HCT116 (cell line): ENCODE measurements around the gene PCMTD2. TPM values are rescaled to one million over a fixed set of nuclear protein-coding genes. Genes with fewer than 3 reads are reported as not detected.

Source experiments
- ATAC-seq: fragments of 200-7000 bp; cut with Tn5 transposase; 2 replicates; pipeline ENCODE4 v1.9.1; 2020; ENCODE audit warnings: mild to moderate bottlenecking, moderate library complexity
- BruUV-seq: library from RNA; stranded (reverse); fragments of 400-500 nt; replicated peaks from 2 replicates; lab custom pipeline; 2021; lab: Mats Ljungman, UMichigan
- CTCF ChIA-PET: fragments of 300-600 bp; sonication (Branson Sonifier 250); formaldehyde crosslinking; loops from one replicate; lab custom pipeline; 2021; ENCODE audit warnings: antibody characterized with exemption; lab: Charles Lee
- POLR2A ChIA-PET: fragments of 300-600, 350-600 bp; sonication (Branson Sonifier 250); formaldehyde crosslinking; loops from one replicate; lab custom pipeline; 2021; ENCODE audit warnings: antibody characterized with exemption; lab: Charles Lee
- RAD21 ChIA-PET, 2 experiments: fragments of 300-600 bp; sonication (Branson Sonifier 250); formaldehyde crosslinking; loops; one replicate each; lab custom pipeline; 2023; ENCODE audit warnings: low total read pairs in 2 of 2; ENCODE audit not compliant: uncharacterized antibody in 2 of 2, unreplicated experiment in 2 of 2, low non-redundant PET in 1 of 2; lab: Charles Lee
- DNase-seq: peaks from one replicate; pipeline ENCODE4 v3.0.0-alpha.2; 2010; ENCODE audit warnings: low read depth, low spot score
- H2AFZ ChIP-seq: fragments of 200-600 bp; shearing (Covaris generic), sonication (generic); 2 replicates; pipeline ENCODE4 v1.6.1; 2017; ENCODE audit warnings: low read depth, mixed run types, mixed read lengths, antibody characterized with exemption, low read length; ENCODE audit not compliant: poor library complexity, severe bottlenecking
- H3K27ac ChIP-seq: 2 replicates; pipeline ENCODE4 v1.5.1; 2012; ENCODE audit warnings: low read depth, low read length
- H3K27me3 ChIP-seq: fragments of 200-600 bp; sonication (generic); 2 replicates; pipeline ENCODE4 v1.6.1; 2016; ENCODE audit warnings: mixed run types, low read length, mixed read lengths; ENCODE audit not compliant: insufficient read depth
- H3K36me3 ChIP-seq, 2 experiments: fragments of 200-500 bp in 1 of 2; fragments of 200-600 bp in 1 of 2; sonication (Bioruptor generic) in 1 of 2; sonication (generic) in 1 of 2; 2 replicates each; pipeline versions ENCODE4 v1.5.1 to v1.6.1; 2014 to 2016; ENCODE audit warnings: low read length in 2 of 2, inconsistent platforms in 1 of 2, mixed read lengths in 1 of 2, mixed run types in 1 of 2; ENCODE audit not compliant: insufficient read depth in 2 of 2, control insufficient read depth in 1 of 2
- H3K4me1 ChIP-seq, 2 experiments: fragments of 200-600 bp in 1 of 2; sonication (generic) in 1 of 2; 2 replicates each; pipeline versions ENCODE4 v1.5.1 to v1.6.1; 2012 to 2017; ENCODE audit warnings: low read length in 2 of 2, inconsistent platforms in 1 of 2, mild to moderate bottlenecking in 1 of 2, mixed read lengths in 1 of 2, mixed run types in 1 of 2, moderate library complexity in 1 of 2; ENCODE audit not compliant: insufficient read depth in 2 of 2, control insufficient read depth in 1 of 2
- H3K4me2 ChIP-seq: fragments of 200-600 bp; sonication (generic); 2 replicates; pipeline ENCODE4 v1.6.1; 2017; ENCODE audit warnings: mixed run types, low read length, mixed read lengths
- H3K4me3 ChIP-seq, 2 experiments: fragments of 200-600 bp in 1 of 2; sonication (generic) in 1 of 2; replicated peaks in 1 of 2; 2 replicates each; pipeline ENCODE4 v1.5.1; 2011 to 2016; ENCODE audit warnings: low read length in 2 of 2, control low read depth in 1 of 2, low read depth in 1 of 2, mild to moderate bottlenecking in 1 of 2, mixed read lengths in 1 of 2, mixed run types in 1 of 2
- H3K79me2 ChIP-seq: fragments of 200-600 bp; sonication (generic); 2 replicates; pipeline ENCODE4 v1.6.1; 2017; ENCODE audit warnings: mild to moderate bottlenecking, mixed run types, low read length, moderate library complexity, mixed read lengths; ENCODE audit not compliant: insufficient read depth
- H3K9ac ChIP-seq: fragments of 200-600 bp; sonication (generic); 2 replicates; pipeline ENCODE4 v1.6.1; 2016; ENCODE audit warnings: low read length, mixed read lengths
- H3K9me2 ChIP-seq: fragments of 200-600 bp; sonication (generic), shearing (Covaris generic); 2 replicates; pipeline ENCODE4 v1.6.1; 2017; ENCODE audit warnings: mixed run types, mild to moderate bottlenecking, moderate library complexity; ENCODE audit not compliant: insufficient read depth
- H3K9me3 ChIP-seq, 2 experiments: fragments of 200-500 bp in 1 of 2; fragments of 200-600 bp in 1 of 2; sonication (Bioruptor generic) in 1 of 2; sonication (generic) in 1 of 2; 2 replicates each; pipeline ENCODE4 v1.6.1; 2014 to 2017; ENCODE audit warnings: low read length in 2 of 2, mixed read lengths in 2 of 2, inconsistent platforms in 1 of 2, low read depth in 1 of 2, mild to moderate bottlenecking in 1 of 2, mixed run types in 1 of 2, moderate library complexity in 1 of 2; ENCODE audit not compliant: control insufficient read depth in 1 of 2, insufficient read depth in 1 of 2
- H4K20me1 ChIP-seq: fragments of 200-600 bp; sonication (generic), shearing (Covaris generic); 2 replicates; pipeline ENCODE4 v1.6.1; 2017; ENCODE audit warnings: mixed run types, mild to moderate bottlenecking, moderate library complexity; ENCODE audit not compliant: insufficient read depth
- ZFX ChIP-seq: fragments of 450-650 bp; IDR thresholded peaks from 2 replicates; pipeline ENCODE4 v1.6.1; 2017
- intact Hi-C: fragments of 100-400 bp; cut with micrococcal nuclease; formaldehyde crosslinking; loops from 2 replicates; pipeline ENCODE4 v1.10.0; 2022
- total RNA-seq: library from RNA; stranded (reverse); gene quantifications from one replicate; pipeline ENCODE4 v1.2.1, GENCODE V29; 2021; ENCODE audit not compliant: unreplicated experiment
- TF ChIP-seq, protein P1 (sequence below): IDR thresholded peaks from 2 replicates; pipeline ENCODE4 v1.6.1; 2011; ENCODE audit warnings: mild to moderate bottlenecking, low read length, moderate library complexity; ENCODE audit not compliant: insufficient replicate concordance; ENCODE audit errors: extremely low read depth
- TF ChIP-seq, protein P2 (sequence below): IDR thresholded peaks from 2 replicates; pipeline ENCODE4 v1.6.1; 2012

Gene PCMTD2
- total RNA-seq, 1 experiment from 2014 or later = 44.7 TPM

DNA sequence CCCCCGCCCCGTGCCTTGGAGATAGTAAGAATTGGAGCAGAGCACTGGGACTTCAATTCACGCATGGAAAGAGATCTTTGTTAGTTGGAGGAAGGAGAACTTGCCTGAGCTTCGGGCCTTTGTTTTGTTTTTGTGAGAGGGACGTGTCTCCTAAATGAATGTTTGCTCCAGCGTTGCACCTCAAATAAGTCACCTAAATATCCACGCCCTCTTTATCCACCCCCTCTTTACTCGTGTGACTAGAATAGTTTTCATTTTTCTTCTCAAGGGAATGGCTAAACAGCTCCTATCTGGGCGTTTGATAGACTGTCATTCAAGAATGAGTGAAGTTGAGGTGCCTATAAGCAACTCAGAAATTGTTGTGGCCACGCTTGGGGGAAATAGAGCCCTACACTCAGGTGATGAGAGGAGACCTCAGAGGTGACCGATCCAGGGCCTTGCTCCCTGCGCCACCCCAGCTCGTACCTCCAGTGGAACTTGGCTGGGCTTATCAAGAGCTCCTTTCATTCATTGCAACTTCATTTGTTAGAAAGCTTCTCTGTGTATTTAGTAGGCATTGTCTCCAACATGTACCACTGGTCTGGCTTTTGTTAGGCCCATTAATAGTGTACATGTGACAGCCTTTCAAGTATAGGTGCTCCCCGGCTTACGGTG lies 861 bp downstream of the PCMTD2 start (continued):
- TF ChIP-seq, protein P1, sequence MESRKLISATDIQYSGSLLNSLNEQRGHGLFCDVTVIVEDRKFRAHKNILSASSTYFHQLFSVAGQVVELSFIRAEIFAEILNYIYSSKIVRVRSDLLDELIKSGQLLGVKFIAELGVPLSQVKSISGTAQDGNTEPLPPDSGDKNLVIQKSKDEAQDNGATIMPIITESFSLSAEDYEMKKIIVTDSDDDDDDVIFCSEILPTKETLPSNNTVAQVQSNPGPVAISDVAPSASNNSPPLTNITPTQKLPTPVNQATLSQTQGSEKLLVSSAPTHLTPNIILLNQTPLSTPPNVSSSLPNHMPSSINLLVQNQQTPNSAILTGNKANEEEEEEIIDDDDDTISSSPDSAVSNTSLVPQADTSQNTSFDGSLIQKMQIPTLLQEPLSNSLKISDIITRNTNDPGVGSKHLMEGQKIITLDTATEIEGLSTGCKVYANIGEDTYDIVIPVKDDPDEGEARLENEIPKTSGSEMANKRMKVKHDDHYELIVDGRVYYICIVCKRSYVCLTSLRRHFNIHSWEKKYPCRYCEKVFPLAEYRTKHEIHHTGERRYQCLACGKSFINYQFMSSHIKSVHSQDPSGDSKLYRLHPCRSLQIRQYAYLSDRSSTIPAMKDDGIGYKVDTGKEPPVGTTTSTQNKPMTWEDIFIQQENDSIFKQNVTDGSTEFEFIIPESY = no peak
- TF ChIP-seq ZFX = no peak
- TF ChIP-seq, all 23 proteins: peak for 0

DNA sequence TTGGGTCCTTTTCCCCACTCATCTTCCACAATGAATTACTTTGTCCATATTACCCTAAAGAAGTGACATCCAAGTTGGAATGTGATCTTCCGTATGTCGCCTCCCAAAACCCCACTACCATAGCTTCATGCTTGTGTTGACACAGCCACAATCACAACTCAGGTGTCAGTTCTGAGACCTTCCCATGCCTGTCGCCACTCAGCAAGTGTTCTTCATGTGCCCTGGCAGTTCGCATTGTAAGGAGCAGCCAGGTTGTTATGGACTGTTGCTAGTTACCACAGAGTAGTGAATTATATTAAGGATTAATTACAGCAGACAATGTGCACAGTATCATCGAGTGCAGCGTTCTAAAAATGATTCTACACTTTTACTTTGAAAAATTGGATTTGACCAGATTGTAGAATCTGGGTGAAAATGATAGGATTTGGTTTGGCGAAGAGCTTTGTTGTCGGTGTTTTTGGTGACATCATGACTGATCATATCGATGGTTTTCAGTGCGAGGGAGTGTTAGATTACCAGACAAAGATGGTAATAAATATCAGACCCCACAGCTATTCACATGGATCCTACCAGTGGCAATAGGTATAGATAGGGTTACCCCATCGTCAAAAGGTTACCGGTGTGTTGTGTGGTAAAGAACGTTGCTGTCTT lies 1.7 kb downstream of the PCMTD2 start:
- H3K4me2 ChIP-seq = peak overlapping the region; percentile 93
- no peaks in the 10 kb centered on the region for H3K9me2 ChIP-seq
- no peaks in the 10 kb centered on the region for H3K9me3 ChIP-seq
- no TSS peak for BruUV-seq
- H2AFZ ChIP-seq = no peak overlapping the region
- intact Hi-C loops = no loop called here
- DNase-seq (no peak), ATAC-seq (no peak)
- H3K36me3 ChIP-seq = no peaks in the 10 kb centered on the region
- H3K79me2 ChIP-seq = peaks cover 21% of the 10 kb centered on the region
- H3K27ac ChIP-seq = no peak overlapping the region
- no peaks in the 10 kb centered on the region for H4K20me1 ChIP-seq
- POLR2A ChIA-PET = no interaction called here
- H3K4me1 ChIP-seq = peaks cover 0 to 19% of the 10 kb centered on the region in 2 experiments; a peak in 3 of 4 replicates
- CTCF ChIA-PET = no interaction called here
- RAD21 ChIA-PET = no interaction called here
- peak overlapping the region in 1 of 2 experiments; percentile 87; a peak in 1 of 4 replicates for H3K4me3 ChIP-seq
- no peak overlapping the region for H3K9ac ChIP-seq
- TF ChIP-seq, protein P2, sequence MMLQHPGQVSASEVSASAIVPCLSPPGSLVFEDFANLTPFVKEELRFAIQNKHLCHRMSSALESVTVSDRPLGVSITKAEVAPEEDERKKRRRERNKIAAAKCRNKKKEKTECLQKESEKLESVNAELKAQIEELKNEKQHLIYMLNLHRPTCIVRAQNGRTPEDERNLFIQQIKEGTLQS = no peak
- no peaks in the 10 kb centered on the region for H3K27me3 ChIP-seq
